ENCODE results near the gene ASB3. TPM values are rescaled to one million over a fixed set of nuclear protein-coding genes. Genes with fewer than 3 reads are reported as not detected.
A peak's percentile ranks its signal among the peaks of the same experiment; 100 is the strongest.

ASB3 gene
- total RNA-seq, 1 experiment from 2014 or later, result 23.1 TPM

- peak overlapping the region; percentile 90 for H3K9ac ChIP-seq (ENCODE audit: extremely low read depth, insufficient read length, low read length)
- H2BK5ac ChIP-seq (ENCODE audit: insufficient read length, low read length), result no peak overlapping the region
- no peak overlapping the region for H2BK12ac ChIP-seq (ENCODE audit: insufficient read length, low read depth, low read length)
- H3K9me3 ChIP-seq (ENCODE audit: control insufficient read depth, low read depth, low read length), result no peaks in the 10 kb centered on the region
- H3K23me2 ChIP-seq (ENCODE audit: insufficient read length, low read depth, low read length, poor library complexity, severe bottlenecking), result peaks cover 9% of the 10 kb centered on the region
- H2AFZ ChIP-seq (ENCODE audit: low read length), result no peak overlapping the region
- no peak overlapping the region for H2AK5ac ChIP-seq (ENCODE audit: insufficient read length, low read length)
- H3K18ac ChIP-seq (ENCODE audit: insufficient read length, low read depth, low read length), result peak overlapping the region; percentile 63
- H3K4me1 ChIP-seq (ENCODE audit: insufficient read depth, low read length), result no peaks in the 10 kb centered on the region
- no peaks in the 10 kb centered on the region for H3K79me2 ChIP-seq (ENCODE audit: insufficient read depth, low read length)
- H3T11ph ChIP-seq (ENCODE audit: low read length), result no peak overlapping the region
- H3K79me1 ChIP-seq (ENCODE audit: insufficient read depth, low read depth, low read length, poor library complexity, severe bottlenecking), result no peaks in the 10 kb centered on the region
- no peak overlapping the region for H2BK20ac ChIP-seq (ENCODE audit: low read depth, low read length, poor library complexity, severe bottlenecking)
- no CpG with 5 or more reads among the region's 12 CpGs for WGBS (ENCODE audit: extremely low coverage, insufficient read length, low lambda C conversion rate)
- H4K91ac ChIP-seq (ENCODE audit: insufficient read length, low read depth, low read length), result no peak overlapping the region
- peak overlapping the region; percentile 62 for H3K14ac ChIP-seq (ENCODE audit: insufficient read depth, low read length)
- no peak overlapping the region for H2BK120ac ChIP-seq (ENCODE audit: low read depth, low read length, poor library complexity, severe bottlenecking)
- H3K23ac ChIP-seq (ENCODE audit: insufficient read length, low read depth, low read length), result no peak overlapping the region
- H4K8ac ChIP-seq (replicated peaks; ENCODE audit: insufficient read length, low read depth, low read length), result no peak overlapping the region
- peak overlapping the region; percentile 73 for H3K27ac ChIP-seq (ENCODE audit: insufficient read length, low read depth, low read length)
- no peak for TF ChIP-seq CTCF (conservative IDR thresholded peaks at IDR 0.05)
- H3K9me3 Mint-ChIP-seq, result no peaks in the 10 kb centered on the region
- peak overlapping the region; percentile 94 to 96 for H3K4me3 Mint-ChIP-seq
- no peaks in the 10 kb centered on the region for H3K27me3 Mint-ChIP-seq (ENCODE audit: low read depth)
- no peak overlapping the region for H3K4ac ChIP-seq (ENCODE audit: low read depth, low read length)
- H3K36me3 Mint-ChIP-seq (ENCODE audit: insufficient read depth in 1 of 3, low read depth in 3 of 3), result peaks cover 10 to 20% (median 16%) of the 10 kb centered on the region in 3 experiments
- no peaks in the 10 kb centered on the region for H4K20me1 ChIP-seq (ENCODE audit: control insufficient read depth, insufficient read depth, insufficient read length)
- peak overlapping the region; percentile 97 for H3K4me2 ChIP-seq (ENCODE audit: insufficient read depth, insufficient read length, low read length)
- no peak for DNase-seq
- H3K4me1 Mint-ChIP-seq, result peaks cover 18 to 20% of the 10 kb centered on the region in 2 experiments
- H4K5ac ChIP-seq (ENCODE audit: insufficient read length, low read depth, low read length), result no peak overlapping the region
- H3K27ac Mint-ChIP-seq, result peak overlapping the region; percentile 78 to 97 (median 80); a peak in 6 of 7 replicates
- no peak overlapping the region for H3K56ac ChIP-seq (ENCODE audit: insufficient read length, low read depth, low read length)
- H3K27me3 ChIP-seq (ENCODE audit: insufficient read depth, low read length), result no peaks in the 10 kb centered on the region
- H2BK15ac ChIP-seq (ENCODE audit: low read depth, low read length), result no peak overlapping the region
Observed at GRCh38 chr2:53768242-53768542, 18.6 kb downstream of the ASB3 start.

Data from H9 (cell line).